ENCODE results near the gene ZBED4.
"Not testable (repeated sequence)": the region's sequence is repeated elsewhere in the genome, so short reads cannot be mapped to it uniquely, and the experiment has no call there.

ZBED4 gene

GRCh38 chr22:49852898-49853894 is at the start of gene ZBED4:
Gene ZBED4 (plus strand): TSS chr22:49853844. CDS start chr22:49883663, 29,819 bp downstream.
- peak; percentile 83 to 85 for ATAC-seq

GRCh38 chr22:49807129-49807528 is 46.5 kb upstream of the ZBED4 start:
- no peak for ATAC-seq

- ATAC-seq: peak in 1 of 2 donors; percentile 30
These were observed 45.6 kb upstream of the ZBED4 start for GRCh38 chr22:49807780-49808708.

- ATAC-seq: peak in 1 of 2 donors; percentile 10
These were observed 43.2 kb upstream of the ZBED4 start for GRCh38 chr22:49810363-49811019.

GRCh38 chr22:49811020-49811791 is 42.4 kb upstream of the ZBED4 start:
- no peak for ATAC-seq

- no peak for ATAC-seq
These were observed 40.8 kb upstream of the ZBED4 start for GRCh38 chr22:49812838-49813237.

GRCh38 chr22:49814164-49814686 is 39.4 kb upstream of the ZBED4 start:
- ATAC-seq: no peak

- ATAC-seq: no peak
These were observed 38.8 kb upstream of the ZBED4 start for GRCh38 chr22:49814856-49815255.

- ATAC-seq: peak; percentile 55 to 80
These were observed 38.0 kb upstream of the ZBED4 start for GRCh38 chr22:49815641-49816091.

GRCh38 chr22:49817359-49817758 is 36.3 kb upstream of the ZBED4 start:
- peak; percentile 24 to 38 for ATAC-seq

- ATAC-seq: no peak
These were observed 32.7 kb upstream of the ZBED4 start for GRCh38 chr22:49820984-49821383.

- not testable (repeated sequence) for ATAC-seq
These were observed 31.9 kb upstream of the ZBED4 start for GRCh38 chr22:49821741-49822140.

- ATAC-seq: no peak
These were observed 30.2 kb upstream of the ZBED4 start for GRCh38 chr22:49823289-49824045.

- no peak for ATAC-seq
These were observed 29.3 kb upstream of the ZBED4 start for GRCh38 chr22:49824185-49824925.

- no peak for ATAC-seq
These were observed 28.7 kb upstream of the ZBED4 start for GRCh38 chr22:49824936-49825335.

GRCh38 chr22:49825436-49825835 is 28.2 kb upstream of the ZBED4 start:
- ATAC-seq: no peak

- peak; percentile 80 to 84 for ATAC-seq
These were observed 27.6 kb upstream of the ZBED4 start for GRCh38 chr22:49825944-49826602.

GRCh38 chr22:49826603-49827270 is 26.9 kb upstream of the ZBED4 start:
- peak; percentile 1 to 5 for ATAC-seq
